ENCODE measurements around the gene AARS2.

The AARS2 gene

GRCh38 chr6:44267252-44267651 is 45.9 kb downstream of the AARS2 start:
- DNase-seq (ENCODE audit: low read depth) = no peak
- no peak for TF ChIP-seq CTCF (IDR thresholded peaks at IDR 0.05; ENCODE audit: control insufficient read depth, extremely low read depth, insufficient read depth)
- no peak overlapping the region for H3K4me3 ChIP-seq (ENCODE audit: low read depth, low read length)

GRCh38 chr6:44266347-44266746 is 46.8 kb downstream of the AARS2 start:
- H3K4me3 ChIP-seq (ENCODE audit: low read depth, low read length) = no peak overlapping the region
- DNase-seq (ENCODE audit: low read depth) = no peak
- no peak for TF ChIP-seq CTCF (IDR thresholded peaks at IDR 0.05; ENCODE audit: control insufficient read depth, extremely low read depth, insufficient read depth)

GRCh38 chr6:44265722-44266233 is 47.4 kb downstream of the AARS2 start:
- peak overlapping the region; percentile 71 for H3K4me3 ChIP-seq (ENCODE audit: low read depth, low read length)
- no peak for TF ChIP-seq CTCF (IDR thresholded peaks at IDR 0.05; ENCODE audit: control insufficient read depth, extremely low read depth, insufficient read depth)
- DNase-seq (ENCODE audit: low read depth) = no peak

- DNase-seq (ENCODE audit: low read depth) = no peak
- peak within 1 kb of the TSS; percentile 71 for H3K4me3 ChIP-seq (ENCODE audit: low read depth, low read length)
- peak; percentile 34 for TF ChIP-seq CTCF (IDR thresholded peaks at IDR 0.05; ENCODE audit: control insufficient read depth, extremely low read depth, insufficient read depth)
These were observed 48.0 kb downstream of the AARS2 start, which contains the start of gene NFKBIE for GRCh38 chr6:44265007-44265721. TSS of gene NFKBIE (minus strand) at chr6:44265551. CDS start at chr6:44265346, 205 bp downstream.

GRCh38 chr6:44264154-44265006 is 48.8 kb downstream of the AARS2 start:
- no peak for TF ChIP-seq CTCF (IDR thresholded peaks at IDR 0.05; ENCODE audit: control insufficient read depth, extremely low read depth, insufficient read depth)
- H3K4me3 ChIP-seq (ENCODE audit: low read depth, low read length) = peak overlapping the region; percentile 71
- no peak for DNase-seq (ENCODE audit: low read depth)

GRCh38 chr6:44263354-44264100 is 49.6 kb downstream of the AARS2 start:
- no peak for TF ChIP-seq CTCF (IDR thresholded peaks at IDR 0.05; ENCODE audit: control insufficient read depth, extremely low read depth, insufficient read depth)
- DNase-seq (ENCODE audit: low read depth) = no peak
- no peak overlapping the region; the same call in 1 of the 2 replicates for H3K4me3 ChIP-seq (ENCODE audit: low read depth, low read length)

Data from LNCaP clone FGC (cell line).